ENCODE data around the gene APCDD1L.

Gene APCDD1L

GRCh38 chr20:58432186-58432954, 82.8 kb downstream of the APCDD1L start:
- TF ChIP-seq, protein P1, sequence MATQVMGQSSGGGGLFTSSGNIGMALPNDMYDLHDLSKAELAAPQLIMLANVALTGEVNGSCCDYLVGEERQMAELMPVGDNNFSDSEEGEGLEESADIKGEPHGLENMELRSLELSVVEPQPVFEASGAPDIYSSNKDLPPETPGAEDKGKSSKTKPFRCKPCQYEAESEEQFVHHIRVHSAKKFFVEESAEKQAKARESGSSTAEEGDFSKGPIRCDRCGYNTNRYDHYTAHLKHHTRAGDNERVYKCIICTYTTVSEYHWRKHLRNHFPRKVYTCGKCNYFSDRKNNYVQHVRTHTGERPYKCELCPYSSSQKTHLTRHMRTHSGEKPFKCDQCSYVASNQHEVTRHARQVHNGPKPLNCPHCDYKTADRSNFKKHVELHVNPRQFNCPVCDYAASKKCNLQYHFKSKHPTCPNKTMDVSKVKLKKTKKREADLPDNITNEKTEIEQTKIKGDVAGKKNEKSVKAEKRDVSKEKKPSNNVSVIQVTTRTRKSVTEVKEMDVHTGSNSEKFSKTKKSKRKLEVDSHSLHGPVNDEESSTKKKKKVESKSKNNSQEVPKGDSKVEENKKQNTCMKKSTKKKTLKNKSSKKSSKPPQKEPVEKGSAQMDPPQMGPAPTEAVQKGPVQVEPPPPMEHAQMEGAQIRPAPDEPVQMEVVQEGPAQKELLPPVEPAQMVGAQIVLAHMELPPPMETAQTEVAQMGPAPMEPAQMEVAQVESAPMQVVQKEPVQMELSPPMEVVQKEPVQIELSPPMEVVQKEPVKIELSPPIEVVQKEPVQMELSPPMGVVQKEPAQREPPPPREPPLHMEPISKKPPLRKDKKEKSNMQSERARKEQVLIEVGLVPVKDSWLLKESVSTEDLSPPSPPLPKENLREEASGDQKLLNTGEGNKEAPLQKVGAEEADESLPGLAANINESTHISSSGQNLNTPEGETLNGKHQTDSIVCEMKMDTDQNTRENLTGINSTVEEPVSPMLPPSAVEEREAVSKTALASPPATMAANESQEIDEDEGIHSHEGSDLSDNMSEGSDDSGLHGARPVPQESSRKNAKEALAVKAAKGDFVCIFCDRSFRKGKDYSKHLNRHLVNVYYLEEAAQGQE (IDR thresholded peaks at IDR 0.05; ENCODE audit: insufficient read depth in 1 of 2, low read depth in 2 of 2, low read length in 2 of 2): no peak
- TF ChIP-seq FOXP2 (optimal IDR thresholded peaks at IDR 0.05; ENCODE audit: borderline replicate concordance, extremely low read depth, extremely low read length, insufficient read depth) (no peak), TAF1 (IDR thresholded peaks at IDR 0.05; ENCODE audit: borderline replicate concordance, insufficient read depth, low read length) (no peak), SIN3A (IDR thresholded peaks at IDR 0.05; ENCODE audit: borderline replicate concordance, insufficient read depth, low read length) (no peak), POLR2AphosphoS5 (IDR thresholded peaks at IDR 0.05; ENCODE audit: low read depth, low read length) (no peak)

- TF ChIP-seq, protein P1 (IDR thresholded peaks at IDR 0.05; ENCODE audit: insufficient read depth in 1 of 2, low read depth in 2 of 2, low read length in 2 of 2): no peak
- no peak for TF ChIP-seq POLR2AphosphoS5 (IDR thresholded peaks at IDR 0.05; ENCODE audit: low read depth, low read length)
These were observed 84.1 kb downstream of the APCDD1L start for GRCh38 chr20:58431134-58431533.

- TF ChIP-seq TAF1 (IDR thresholded peaks at IDR 0.05; ENCODE audit: borderline replicate concordance, insufficient read depth, low read length): no peak
- TF ChIP-seq, protein P1 (IDR thresholded peaks at IDR 0.05; ENCODE audit: insufficient read depth in 1 of 2, low read depth in 2 of 2, low read length in 2 of 2): no peak
- TF ChIP-seq POLR2AphosphoS5 (IDR thresholded peaks at IDR 0.05; ENCODE audit: low read depth, low read length): no peak
- no peak for TF ChIP-seq SIN3A (IDR thresholded peaks at IDR 0.05; ENCODE audit: borderline replicate concordance, insufficient read depth, low read length)
- TF ChIP-seq FOXP2 (optimal IDR thresholded peaks at IDR 0.05; ENCODE audit: borderline replicate concordance, extremely low read depth, extremely low read length, insufficient read depth): no peak
These were observed 85.9 kb downstream of the APCDD1L start for GRCh38 chr20:58429303-58429702.

DNA sequence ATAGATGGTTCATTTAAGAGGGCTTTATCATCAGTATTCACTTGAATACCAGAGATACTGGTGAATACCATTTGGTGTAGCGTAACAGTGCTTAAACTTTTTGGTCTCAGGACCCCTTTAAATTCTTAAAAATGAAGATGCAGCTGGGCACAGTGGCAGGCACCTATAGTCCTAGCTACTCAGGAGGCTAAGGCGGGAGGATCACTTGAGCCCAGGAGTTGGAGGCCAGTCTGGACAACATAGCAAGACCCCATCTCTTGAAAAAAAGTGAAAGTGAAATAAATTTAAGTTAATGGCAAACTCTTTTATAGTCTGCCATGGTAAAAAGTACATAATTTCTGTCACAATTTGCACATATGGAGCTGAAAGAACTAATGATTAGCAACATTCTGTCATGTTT, 86.8 kb downstream of the APCDD1L start:
- no peak for TF ChIP-seq POLR2AphosphoS5 (IDR thresholded peaks at IDR 0.05; ENCODE audit: low read depth, low read length)
- no peak for TF ChIP-seq FOXP2 (optimal IDR thresholded peaks at IDR 0.05; ENCODE audit: borderline replicate concordance, extremely low read depth, extremely low read length, insufficient read depth)
- no peak for TF ChIP-seq SIN3A (IDR thresholded peaks at IDR 0.05; ENCODE audit: borderline replicate concordance, insufficient read depth, low read length)
- TF ChIP-seq TAF1 (IDR thresholded peaks at IDR 0.05; ENCODE audit: borderline replicate concordance, insufficient read depth, low read length): no peak
- TF ChIP-seq, protein P1 (IDR thresholded peaks at IDR 0.05; ENCODE audit: insufficient read depth in 1 of 2, low read depth in 2 of 2, low read length in 2 of 2): no peak

Measured in PFSK-1 (cell line).